GM19328 (cell line): ENCODE results near the gene EPB41L5.
"Not testable (repeated sequence)": the region's sequence is repeated elsewhere in the genome, so short reads cannot be mapped to it uniquely, and the experiment has no call there.

Experiments used
- ATAC-seq: cut with Tn5 transposase; IDR thresholded peaks from one replicate; pipeline ENCODE4 v1.9.1; 2021; ENCODE audit warnings: mild to moderate bottlenecking, moderate library complexity; ENCODE audit not compliant: unreplicated experiment

Gene EPB41L5

GRCh38 chr2:120029672-120030640 is 17.1 kb downstream of the EPB41L5 start:
- ATAC-seq: no peak

GRCh38 chr2:120032297-120032696 is 19.4 kb downstream of the EPB41L5 start:
- no peak for ATAC-seq

- no peak for ATAC-seq
Observed at GRCh38 chr2:120034027-120034426, 21.1 kb downstream of the EPB41L5 start.

GRCh38 chr2:120034621-120035020 is 21.7 kb downstream of the EPB41L5 start:
- no peak for ATAC-seq

GRCh38 chr2:120036145-120036544 is 23.3 kb downstream of the EPB41L5 start:
- no peak for ATAC-seq

GRCh38 chr2:120037995-120038541 is 25.2 kb downstream of the EPB41L5 start:
- no peak for ATAC-seq

- no peak for ATAC-seq
Observed at GRCh38 chr2:120042359-120042758, 29.5 kb downstream of the EPB41L5 start.

- ATAC-seq: no peak
Observed at GRCh38 chr2:120044336-120044735, 31.5 kb downstream of the EPB41L5 start.

GRCh38 chr2:120045775-120046174 is 32.9 kb downstream of the EPB41L5 start:
- ATAC-seq: not testable (repeated sequence)

GRCh38 chr2:120046252-120046651 is 33.4 kb downstream of the EPB41L5 start:
- not testable (repeated sequence) for ATAC-seq

GRCh38 chr2:120052597-120052996 is 39.7 kb downstream of the EPB41L5 start:
- no peak for ATAC-seq

GRCh38 chr2:120053891-120054290 is 41.0 kb downstream of the EPB41L5 start:
- ATAC-seq: no peak

GRCh38 chr2:120059483-120059882 is 46.6 kb downstream of the EPB41L5 start:
- ATAC-seq: no peak

- no peak for ATAC-seq
Observed at GRCh38 chr2:120060088-120060623, 47.3 kb downstream of the EPB41L5 start.

- no peak for ATAC-seq
Observed at GRCh38 chr2:120064664-120065063, 51.8 kb downstream of the EPB41L5 start.

GRCh38 chr2:120066800-120067547 is 54.1 kb downstream of the EPB41L5 start:
- ATAC-seq: no peak

GRCh38 chr2:120068040-120068658 is 55.3 kb downstream of the EPB41L5 start:
- not testable (repeated sequence) for ATAC-seq

- no peak for ATAC-seq
Observed at GRCh38 chr2:120075545-120075944, 62.7 kb downstream of the EPB41L5 start.

GRCh38 chr2:120077896-120078295 is 65.0 kb downstream of the EPB41L5 start:
- ATAC-seq: no peak

- no peak for ATAC-seq
Observed at GRCh38 chr2:120079647-120080046, 66.8 kb downstream of the EPB41L5 start.

- no peak for ATAC-seq
Observed at GRCh38 chr2:120091436-120091835, 78.6 kb downstream of the EPB41L5 start.
